22Rv1 (cell line): ENCODE measurements around the gene ACAD8.

ENCODE experiments used
- H3K27ac ChIP-seq: fragments of 450-650 bp; 2 replicates; pipeline ENCODE4 v1.5.1; 2017
- ZFX ChIP-seq: fragments of 450-650 bp; IDR thresholded peaks from 2 replicates; pipeline ENCODE4 v1.6.1; 2017; ENCODE audit warnings: antibody characterized with exemption, borderline replicate concordance
- TF ChIP-seq, protein P1 (sequence below): fragments of 450-650 bp; IDR thresholded peaks from 2 replicates; pipeline ENCODE4 v1.5.1; 2017; ENCODE audit warnings: mild to moderate bottlenecking

ACAD8 gene

DNA sequence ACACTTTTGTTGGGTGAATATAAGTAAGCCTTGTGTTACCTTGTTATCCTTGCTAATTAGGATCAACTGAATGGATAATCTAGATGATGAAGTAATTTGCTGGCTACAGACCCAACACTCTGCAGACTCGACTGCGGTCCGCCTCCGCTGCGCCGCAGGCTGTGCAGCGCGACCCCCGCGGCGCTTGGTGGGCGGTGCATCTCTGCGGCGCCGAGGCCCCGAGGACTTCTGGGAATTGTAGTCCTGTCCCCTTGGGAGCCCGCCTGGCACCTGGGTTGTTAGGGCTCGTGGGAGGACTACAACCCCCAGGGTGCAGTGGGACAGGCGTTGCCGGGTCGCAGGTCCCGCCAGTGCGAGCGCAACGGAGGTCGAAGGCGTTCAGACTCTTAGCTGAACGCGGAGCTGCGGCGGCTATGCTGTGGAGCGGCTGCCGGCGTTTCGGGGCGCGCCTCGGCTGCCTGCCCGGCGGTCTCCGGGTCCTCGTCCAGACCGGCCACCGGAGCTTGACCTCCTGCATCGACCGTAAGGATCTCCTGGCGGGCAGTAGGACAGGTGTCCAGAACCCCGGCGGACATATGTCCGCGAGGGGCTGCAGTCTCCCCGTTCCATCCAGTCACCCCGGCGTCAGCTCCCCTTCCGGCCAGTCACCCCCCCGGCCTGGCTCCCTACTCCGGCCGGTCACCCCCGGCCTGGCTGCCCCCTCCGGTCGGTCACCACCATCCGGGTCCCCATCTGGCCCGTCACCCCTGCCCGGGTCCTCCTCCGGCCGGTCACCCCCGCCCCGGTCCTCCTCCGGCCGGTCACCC is at the start of gene ACAD8, which contains the start of gene THYN1:
Gene ACAD8 (plus strand): TSS at position 381 of the 806 bp plus-strand sequence. CDS start 33 bp downstream, at position 414.
Gene THYN1 (minus strand): TSS at position 165 of the 806 bp plus-strand sequence. CDS start 470 bp downstream, outside the sequence.
- TF ChIP-seq ZFX: no peak
- TF ChIP-seq, protein P1, sequence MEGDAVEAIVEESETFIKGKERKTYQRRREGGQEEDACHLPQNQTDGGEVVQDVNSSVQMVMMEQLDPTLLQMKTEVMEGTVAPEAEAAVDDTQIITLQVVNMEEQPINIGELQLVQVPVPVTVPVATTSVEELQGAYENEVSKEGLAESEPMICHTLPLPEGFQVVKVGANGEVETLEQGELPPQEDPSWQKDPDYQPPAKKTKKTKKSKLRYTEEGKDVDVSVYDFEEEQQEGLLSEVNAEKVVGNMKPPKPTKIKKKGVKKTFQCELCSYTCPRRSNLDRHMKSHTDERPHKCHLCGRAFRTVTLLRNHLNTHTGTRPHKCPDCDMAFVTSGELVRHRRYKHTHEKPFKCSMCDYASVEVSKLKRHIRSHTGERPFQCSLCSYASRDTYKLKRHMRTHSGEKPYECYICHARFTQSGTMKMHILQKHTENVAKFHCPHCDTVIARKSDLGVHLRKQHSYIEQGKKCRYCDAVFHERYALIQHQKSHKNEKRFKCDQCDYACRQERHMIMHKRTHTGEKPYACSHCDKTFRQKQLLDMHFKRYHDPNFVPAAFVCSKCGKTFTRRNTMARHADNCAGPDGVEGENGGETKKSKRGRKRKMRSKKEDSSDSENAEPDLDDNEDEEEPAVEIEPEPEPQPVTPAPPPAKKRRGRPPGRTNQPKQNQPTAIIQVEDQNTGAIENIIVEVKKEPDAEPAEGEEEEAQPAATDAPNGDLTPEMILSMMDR: no peak
- peak within 1 kb of the TSS; percentile 68 for H3K27ac ChIP-seq

DNA sequence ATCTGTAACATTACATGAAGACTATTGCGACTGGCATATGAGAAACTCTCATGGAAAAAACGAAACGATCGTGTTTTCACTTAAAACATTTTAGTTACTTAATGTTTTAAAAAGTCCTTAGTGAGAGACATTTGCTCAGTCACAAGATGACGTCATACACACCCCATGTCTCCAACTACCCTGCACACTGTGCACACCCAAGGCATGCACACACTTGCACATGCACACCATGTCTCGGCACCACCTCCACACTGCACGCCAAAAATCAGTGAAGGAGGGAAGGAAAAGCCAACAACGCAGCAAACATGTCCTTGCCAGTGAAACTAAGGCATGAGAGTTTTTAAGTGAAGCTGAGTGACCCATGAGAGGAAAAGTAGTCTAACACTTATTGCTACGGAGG is 47.6 kb upstream of the ACAD8 start:
- no peak overlapping the region for H3K27ac ChIP-seq

DNA sequence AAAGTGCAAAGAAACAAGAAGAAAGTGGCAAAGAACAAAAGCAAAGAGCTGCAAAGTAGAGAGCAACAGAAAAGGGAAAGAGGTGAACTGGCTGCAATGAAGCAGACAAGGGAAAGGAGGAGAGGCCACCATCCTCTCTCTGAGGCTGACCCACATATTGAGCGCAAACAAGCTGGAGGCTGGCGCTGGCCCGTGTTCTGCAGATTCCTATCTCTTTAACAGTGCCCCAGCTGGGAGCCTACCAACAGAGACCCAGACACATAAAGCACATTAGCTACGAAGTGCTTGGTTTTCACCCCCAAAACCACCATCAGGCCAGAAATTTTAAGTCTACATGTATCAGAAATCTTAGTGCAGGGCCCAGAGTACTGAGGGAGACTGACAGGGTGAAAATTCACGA is 47.2 kb upstream of the ACAD8 start:
- no peak overlapping the region for H3K27ac ChIP-seq
- TF ChIP-seq, protein P1: no peak
- TF ChIP-seq ZFX: no peak

More for the DNA sequence above, 47.6 kb upstream of the ACAD8 start:
- TF ChIP-seq, protein P1: no peak
- no peak for TF ChIP-seq ZFX

DNA sequence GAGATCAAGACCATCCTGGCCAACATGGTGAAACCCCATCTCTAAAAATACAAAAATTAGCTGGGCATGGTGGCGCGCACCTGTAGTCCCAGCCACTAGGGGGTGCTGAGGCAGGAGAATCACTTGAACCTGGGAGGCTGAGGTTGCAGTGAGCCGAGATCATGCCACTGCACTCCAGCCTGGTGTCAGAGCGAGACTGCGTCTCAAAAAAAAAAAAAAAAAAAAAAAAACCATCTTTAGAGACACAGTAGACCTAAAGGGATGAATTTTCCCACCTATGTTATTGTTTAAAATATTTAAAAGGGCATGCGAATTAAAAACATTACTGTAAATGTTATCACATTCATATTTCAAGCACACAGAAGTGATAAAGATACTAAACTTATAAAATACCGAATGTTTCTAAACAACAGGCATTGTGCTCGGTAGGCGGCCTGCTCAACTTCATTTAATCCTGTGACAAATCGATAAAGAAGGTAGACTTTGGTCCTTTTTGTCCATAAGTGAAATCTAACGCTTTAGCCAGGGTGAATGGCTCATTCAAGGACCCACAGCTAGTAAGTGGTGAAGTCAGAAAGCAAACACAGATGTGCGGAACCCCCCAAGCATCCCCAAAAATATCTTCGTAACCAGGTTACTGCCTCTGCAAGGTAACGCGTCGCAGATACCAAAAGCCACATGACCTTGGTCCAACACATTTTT is 45.7 kb upstream of the ACAD8 start:
- H3K27ac ChIP-seq: no peak overlapping the region
- TF ChIP-seq, protein P1: peak; percentile 90
- no peak for TF ChIP-seq ZFX

DNA sequence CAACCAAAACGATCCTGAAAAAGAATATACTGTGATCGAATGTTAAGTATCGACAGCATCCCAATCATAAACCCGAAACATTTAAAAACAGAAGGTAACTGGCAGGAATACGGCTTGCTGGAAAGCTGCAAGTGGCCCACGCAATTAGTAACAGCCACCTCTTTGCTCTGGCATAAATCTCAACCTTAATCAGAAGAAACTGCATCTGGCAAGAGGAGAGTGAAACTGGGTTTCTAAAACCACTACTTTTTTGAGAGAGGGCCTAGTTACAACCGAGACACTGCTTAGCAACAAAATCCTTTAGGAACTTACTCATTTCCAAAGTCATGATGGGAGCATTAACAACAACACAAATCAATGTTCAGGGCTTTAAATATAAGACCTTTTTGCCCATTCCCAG is 37.5 kb upstream of the ACAD8 start:
- TF ChIP-seq, protein P1: no peak
- TF ChIP-seq ZFX: no peak
- no peak overlapping the region for H3K27ac ChIP-seq

DNA sequence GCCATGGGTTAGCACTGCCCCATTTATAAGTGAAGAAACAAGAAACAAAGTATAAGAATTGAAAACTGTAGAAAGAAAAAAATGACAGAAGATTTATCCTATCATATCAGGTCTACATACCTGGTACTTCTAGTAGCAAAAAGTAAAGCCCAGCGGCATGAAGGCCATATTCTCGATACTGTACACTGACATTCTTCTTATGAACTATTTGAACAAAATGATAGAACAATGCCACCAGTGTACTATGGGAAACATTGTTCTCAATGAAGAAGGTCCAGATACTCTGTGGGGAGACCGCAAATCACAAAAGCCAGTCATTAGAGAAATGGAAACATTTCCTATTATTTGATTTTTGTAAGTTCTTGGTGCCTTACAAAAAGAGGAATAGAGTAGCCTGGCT is 36.6 kb upstream of the ACAD8 start:
- H3K27ac ChIP-seq: no peak overlapping the region
- TF ChIP-seq ZFX: no peak
- TF ChIP-seq, protein P1: no peak

DNA sequence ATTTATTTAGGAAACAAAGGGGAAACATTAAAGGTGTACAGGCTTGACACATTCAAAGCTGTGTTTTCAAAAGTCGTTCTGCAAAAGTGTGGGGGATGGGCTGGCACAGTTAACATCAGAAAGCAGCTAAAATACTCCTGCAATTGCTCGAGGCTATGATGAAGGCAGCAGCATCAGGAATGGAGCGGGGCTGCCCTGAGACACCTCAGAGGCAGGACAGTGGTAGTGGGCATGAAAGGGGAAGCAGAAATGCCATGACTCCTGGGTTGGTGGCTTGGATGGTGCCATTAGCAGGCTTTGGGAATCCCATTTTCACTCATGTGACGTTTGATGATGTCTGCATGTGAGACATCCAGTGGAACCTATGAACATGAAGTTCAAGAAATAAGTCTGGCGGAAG is 30.2 kb upstream of the ACAD8 start:
- peak overlapping the region; percentile 81 for H3K27ac ChIP-seq
- TF ChIP-seq ZFX: no peak
- TF ChIP-seq, protein P1: no peak
